WTC11 (cell line): ENCODE data around the gene PEX10.

Experiments used
- CTCF ChIP-seq: fragments of 200-600 bp; IDR thresholded peaks from 2 replicates; pipeline ENCODE4 v1.8.0; 2022; ENCODE audit warnings: antibody characterized with exemption
- NFYB ChIP-seq: sonication (generic); formaldehyde crosslinking; conservative IDR thresholded peaks from 2 replicates; pipeline ENCODE4 v1.8.0; 2022; ENCODE audit warnings: low read depth, missing genetic modification reagents
- SP1 ChIP-seq: sonication (generic); formaldehyde crosslinking; conservative IDR thresholded peaks from 2 replicates; pipeline ENCODE4 v1.8.1; 2022; ENCODE audit warnings: missing genetic modification reagents

- TF ChIP-seq NFYB (CRISPR knock-in tag) (no peak), SP1 (no peak), CTCF (no peak)
These were observed 15.2 kb downstream of the PEX10 start for GRCh38 chr1:2397007-2397679.
